ENCODE measurements around the gene CACNA1H.
"Not testable (repeated sequence)": the region's sequence is repeated elsewhere in the genome, so short reads cannot be mapped to it uniquely, and the experiment has no call there.

Gene CACNA1H

GRCh38 chr16:1215574-1216295 is 62.8 kb downstream of the CACNA1H start:
- DNase-seq: no peak

- no peak for DNase-seq
Measured at GRCh38 chr16:1216296-1216619, 63.4 kb downstream of the CACNA1H start.

GRCh38 chr16:1216681-1217400 is 63.9 kb downstream of the CACNA1H start:
- no peak for DNase-seq

- no peak for DNase-seq
Measured at GRCh38 chr16:1217526-1217925, 64.6 kb downstream of the CACNA1H start.

GRCh38 chr16:1218061-1218929 is 65.4 kb downstream of the CACNA1H start:
- DNase-seq: no peak

- DNase-seq: no peak
Measured at GRCh38 chr16:1218930-1219611, 66.2 kb downstream of the CACNA1H start.

GRCh38 chr16:1220098-1220728 is 67.3 kb downstream of the CACNA1H start:
- no peak for DNase-seq

GRCh38 chr16:1220841-1221627 is 68.1 kb downstream of the CACNA1H start:
- no peak for DNase-seq

- no peak for DNase-seq
Measured at GRCh38 chr16:1221628-1222552, 69.0 kb downstream of the CACNA1H start.

GRCh38 chr16:1222553-1223354 is 69.8 kb downstream of the CACNA1H start:
- no peak for DNase-seq

- DNase-seq: no peak
Measured at GRCh38 chr16:1223355-1224214, 70.7 kb downstream of the CACNA1H start.

GRCh38 chr16:1224558-1224957 is 71.7 kb downstream of the CACNA1H start:
- DNase-seq: no peak

- no peak for DNase-seq
Measured at GRCh38 chr16:1225051-1225451, 72.1 kb downstream of the CACNA1H start, which contains the start of gene TPSG1. Gene TPSG1 (minus strand): TSS chr16:1225268. CDS start chr16:1225252, 16 bp downstream.

- not testable (repeated sequence) for DNase-seq
Measured at GRCh38 chr16:1225728-1226311, 72.9 kb downstream of the CACNA1H start.

- not testable (repeated sequence) for DNase-seq
Measured at GRCh38 chr16:1226692-1227091, 73.8 kb downstream of the CACNA1H start.

- not testable (repeated sequence) for DNase-seq
Measured at GRCh38 chr16:1228227-1228626, 75.3 kb downstream of the CACNA1H start.

- not testable (repeated sequence) for DNase-seq
Measured at GRCh38 chr16:1229476-1229875, 76.6 kb downstream of the CACNA1H start.

- DNase-seq: not testable (repeated sequence)
Measured at GRCh38 chr16:1230084-1230470, 77.2 kb downstream of the CACNA1H start, which contains the start of gene TPSB2. Gene TPSB2 (minus strand): TSS chr16:1230184. CDS start chr16:1229951, 233 bp downstream.
